ENCODE data around the gene FCHSD2. TPM values are rescaled to one million over a fixed set of nuclear protein-coding genes. Genes with fewer than 3 reads are reported as not detected.

The FCHSD2 gene
- total RNA-seq, 4 donors from 2014 or later = 17.0 to 40.0 (median 27.0) TPM

DNA sequence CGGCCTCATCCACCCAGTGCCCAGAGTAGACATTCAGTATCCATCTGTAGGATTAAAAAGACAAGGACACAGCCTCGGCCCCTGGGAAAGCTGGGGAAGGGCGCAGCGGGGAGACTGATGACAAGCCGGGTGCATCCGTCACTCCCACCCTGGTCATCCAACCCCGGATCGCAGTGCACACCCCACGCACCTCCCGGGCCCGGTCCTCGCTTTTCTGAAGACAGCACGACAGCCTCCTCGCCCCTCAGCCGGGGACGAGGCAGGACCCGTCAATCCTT, 1.1 kb downstream of the FCHSD2 start:
- Histone ChIP-seq H3K27me3 (no peaks in the 10 kb centered on the region), H3K9me3 (no peaks in the 10 kb centered on the region), H3K4me3 (peak overlapping the region; percentile 82 to 98), H3K4me1 (peaks cover 0 to 52% (median 7%) of the 10 kb centered on the region in 3 donors), H3K36me3 (peaks cover 0 to 9% of the 10 kb centered on the region in 2 donors), H3K27ac (peak overlapping the region; percentile 1 to 99 (median 96))
- WGBS, 2 donors (ENCODE audit: low coverage in 1 of 2) = 0% methylated on average over 3 of the region's 17 CpGs; no CpG with 5 or more reads in 1 of the 2 donors
- TF ChIP-seq POLR2A (IDR thresholded peaks at IDR 0.05) (no peak), EP300 (IDR thresholded peaks at IDR 0.05) (no peak), POLR2AphosphoS5 (IDR thresholded peaks at IDR 0.05) (no peak)
- TF ChIP-seq, protein P1, sequence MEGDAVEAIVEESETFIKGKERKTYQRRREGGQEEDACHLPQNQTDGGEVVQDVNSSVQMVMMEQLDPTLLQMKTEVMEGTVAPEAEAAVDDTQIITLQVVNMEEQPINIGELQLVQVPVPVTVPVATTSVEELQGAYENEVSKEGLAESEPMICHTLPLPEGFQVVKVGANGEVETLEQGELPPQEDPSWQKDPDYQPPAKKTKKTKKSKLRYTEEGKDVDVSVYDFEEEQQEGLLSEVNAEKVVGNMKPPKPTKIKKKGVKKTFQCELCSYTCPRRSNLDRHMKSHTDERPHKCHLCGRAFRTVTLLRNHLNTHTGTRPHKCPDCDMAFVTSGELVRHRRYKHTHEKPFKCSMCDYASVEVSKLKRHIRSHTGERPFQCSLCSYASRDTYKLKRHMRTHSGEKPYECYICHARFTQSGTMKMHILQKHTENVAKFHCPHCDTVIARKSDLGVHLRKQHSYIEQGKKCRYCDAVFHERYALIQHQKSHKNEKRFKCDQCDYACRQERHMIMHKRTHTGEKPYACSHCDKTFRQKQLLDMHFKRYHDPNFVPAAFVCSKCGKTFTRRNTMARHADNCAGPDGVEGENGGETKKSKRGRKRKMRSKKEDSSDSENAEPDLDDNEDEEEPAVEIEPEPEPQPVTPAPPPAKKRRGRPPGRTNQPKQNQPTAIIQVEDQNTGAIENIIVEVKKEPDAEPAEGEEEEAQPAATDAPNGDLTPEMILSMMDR (IDR thresholded peaks at IDR 0.05) = no peak
- no peak for ATAC-seq

DNA sequence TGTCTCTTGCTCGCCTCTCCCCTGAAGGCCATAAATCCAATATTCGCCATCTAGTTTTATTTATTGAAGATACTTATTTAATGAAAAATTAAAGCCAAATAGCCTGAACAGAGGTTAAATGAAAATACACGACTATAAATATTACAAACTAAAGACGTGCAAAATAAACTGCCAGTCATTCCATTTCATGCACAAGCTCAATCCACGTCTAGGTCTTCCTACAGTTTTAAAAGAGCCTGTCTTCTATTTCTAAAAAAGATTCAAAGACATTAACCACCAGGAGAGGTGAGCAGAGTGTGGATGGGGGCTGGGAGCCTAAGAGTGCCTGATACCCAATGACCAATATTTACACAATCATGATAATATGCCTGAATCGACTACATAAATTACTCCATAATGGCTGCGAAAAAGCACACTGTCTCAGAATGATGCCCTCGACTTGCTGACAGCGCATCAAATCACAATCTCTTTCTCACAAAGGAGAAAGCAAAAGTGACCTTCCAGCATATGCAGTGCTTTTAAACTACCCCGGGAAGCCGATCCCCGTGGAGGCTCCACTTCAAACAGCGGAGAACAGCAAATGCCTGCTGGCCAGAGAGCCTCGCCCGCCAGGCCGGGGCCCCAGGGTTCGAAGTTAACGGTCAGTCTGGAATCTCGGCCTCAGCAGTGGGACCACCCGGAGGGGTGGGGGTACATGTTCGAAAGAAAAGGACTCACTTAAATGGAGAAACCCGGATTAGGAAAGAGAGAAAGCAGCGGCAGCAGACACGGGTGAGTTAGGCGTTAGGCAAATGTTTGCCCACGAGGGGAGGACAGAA, 1.7 kb downstream of the FCHSD2 start:
- no peak for TF ChIP-seq EP300 (IDR thresholded peaks at IDR 0.05)
- TF ChIP-seq POLR2AphosphoS5 (IDR thresholded peaks at IDR 0.05) = no peak
- no peak for TF ChIP-seq POLR2A (IDR thresholded peaks at IDR 0.05)
- TF ChIP-seq, protein P1 (IDR thresholded peaks at IDR 0.05) = no peak
- peaks cover 0 to 57% (median 7%) of the 10 kb centered on the region in 3 donors for H3K4me1 ChIP-seq
- WGBS, 2 donors (ENCODE audit: low coverage in 1 of 2) = 8 to 15% methylated on average over 11 to 25 of the region's 26 CpGs

DNA sequence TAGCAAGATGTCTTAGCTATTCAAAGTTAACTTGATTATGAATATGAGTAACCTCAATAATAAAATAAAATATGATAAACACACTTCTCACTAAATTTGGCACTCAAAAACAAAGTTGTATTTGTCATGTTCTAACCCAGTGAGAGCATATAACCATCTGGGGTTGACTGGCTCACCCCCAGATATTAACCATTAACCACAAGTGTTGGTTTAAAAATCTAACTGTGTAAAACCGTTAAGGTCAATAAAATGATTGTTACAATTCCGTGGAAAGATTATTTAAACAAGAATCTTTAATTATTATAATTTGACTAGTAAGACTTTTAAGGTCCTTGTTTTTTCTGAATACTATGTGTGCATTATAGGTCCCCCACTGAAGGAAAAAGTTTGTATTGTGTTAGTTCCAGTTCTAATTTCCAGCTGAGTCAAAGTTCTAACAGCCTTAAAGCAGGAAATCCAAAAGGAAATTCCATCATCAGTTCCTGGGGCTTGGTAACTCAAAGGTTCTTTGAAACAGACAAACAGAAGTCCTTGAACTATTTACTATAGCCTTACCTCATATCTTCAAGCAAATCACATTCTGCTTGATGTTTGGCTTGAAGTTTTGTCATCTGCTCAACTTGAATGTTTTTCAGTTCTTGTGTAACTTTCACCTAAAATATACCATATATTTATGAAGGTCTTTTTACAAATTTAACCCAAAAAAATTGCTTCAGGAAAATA, 2.5 kb downstream of the FCHSD2 start:
- peak overlapping the region in 1 of 2 donors; percentile 98 for H3K4me3 ChIP-seq
- H3K27me3 ChIP-seq = no peaks in the 10 kb centered on the region
- 41 to 42% methylated on average over 2 of the region's 2 CpGs for WGBS, 2 donors (ENCODE audit: low coverage in 1 of 2)
- H3K36me3 ChIP-seq = peaks cover 0 to 9% of the 10 kb centered on the region in 2 donors
- TF ChIP-seq POLR2AphosphoS5 (IDR thresholded peaks at IDR 0.05) (no peak), EP300 (IDR thresholded peaks at IDR 0.05) (no peak), POLR2A (IDR thresholded peaks at IDR 0.05) (no peak)
- TF ChIP-seq, protein P1 (IDR thresholded peaks at IDR 0.05) = no peak
- no peak for ATAC-seq
- H3K27ac ChIP-seq = peak overlapping the region; percentile 1 to 99 (median 96)
- no peaks in the 10 kb centered on the region for H3K9me3 ChIP-seq
- H3K4me1 ChIP-seq = peaks cover 0 to 58% (median 7%) of the 10 kb centered on the region in 3 donors

More for the DNA sequence above, 1.7 kb downstream of the FCHSD2 start:
- no peak for ATAC-seq
- Histone ChIP-seq H3K4me3 (peak overlapping the region; percentile 82 to 98), H3K36me3 (peaks cover 0 to 9% of the 10 kb centered on the region in 2 donors), H3K27ac (peak overlapping the region; percentile 1 to 99 (median 96)), H3K27me3 (no peaks in the 10 kb centered on the region), H3K9me3 (no peaks in the 10 kb centered on the region)

DNA sequence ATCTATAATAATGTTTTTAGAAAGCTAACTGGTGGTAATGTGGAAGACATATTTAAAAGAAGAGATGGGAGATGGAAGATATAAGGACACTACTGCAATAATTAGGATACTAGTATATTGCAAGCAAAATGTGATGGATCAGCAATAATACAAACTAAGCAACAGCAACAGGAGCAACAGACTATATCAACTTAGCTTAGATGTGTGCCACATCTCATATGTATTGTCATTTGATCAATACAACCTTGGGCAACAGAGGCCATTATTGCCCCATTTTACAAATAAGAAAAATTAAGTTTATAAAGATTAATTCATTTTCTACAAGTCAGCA, 4.2 kb downstream of the FCHSD2 start:
- no peak overlapping the region for H3K4me3 ChIP-seq
- H3K36me3 ChIP-seq = peaks cover 0 to 21% of the 10 kb centered on the region in 2 donors
- ATAC-seq = no peak
- H3K27me3 ChIP-seq = no peaks in the 10 kb centered on the region
- no peak overlapping the region for H3K27ac ChIP-seq
- H3K9me3 ChIP-seq = no peaks in the 10 kb centered on the region
- TF ChIP-seq EP300 (IDR thresholded peaks at IDR 0.05) (no peak), POLR2AphosphoS5 (IDR thresholded peaks at IDR 0.05) (no peak), POLR2A (IDR thresholded peaks at IDR 0.05) (no peak)
- TF ChIP-seq, protein P1 (IDR thresholded peaks at IDR 0.05) = no peak
- H3K4me1 ChIP-seq = peaks cover 0 to 41% (median 1%) of the 10 kb centered on the region in 3 donors

Measured in gastroesophageal sphincter (tissue), 4 donors.